GM19452 (cell line): ENCODE results near the gene SBDS.
A peak's percentile ranks its signal among the peaks of the same experiment; 100 is the strongest.
"Not testable (repeated sequence)": the region's sequence is repeated elsewhere in the genome, so short reads cannot be mapped to it uniquely, and the experiment has no call there.

Experiments used
- ATAC-seq: cut with Tn5 transposase; IDR thresholded peaks from one replicate; pipeline ENCODE4 v1.9.1; 2021; ENCODE audit not compliant: unreplicated experiment

SBDS gene

DNA sequence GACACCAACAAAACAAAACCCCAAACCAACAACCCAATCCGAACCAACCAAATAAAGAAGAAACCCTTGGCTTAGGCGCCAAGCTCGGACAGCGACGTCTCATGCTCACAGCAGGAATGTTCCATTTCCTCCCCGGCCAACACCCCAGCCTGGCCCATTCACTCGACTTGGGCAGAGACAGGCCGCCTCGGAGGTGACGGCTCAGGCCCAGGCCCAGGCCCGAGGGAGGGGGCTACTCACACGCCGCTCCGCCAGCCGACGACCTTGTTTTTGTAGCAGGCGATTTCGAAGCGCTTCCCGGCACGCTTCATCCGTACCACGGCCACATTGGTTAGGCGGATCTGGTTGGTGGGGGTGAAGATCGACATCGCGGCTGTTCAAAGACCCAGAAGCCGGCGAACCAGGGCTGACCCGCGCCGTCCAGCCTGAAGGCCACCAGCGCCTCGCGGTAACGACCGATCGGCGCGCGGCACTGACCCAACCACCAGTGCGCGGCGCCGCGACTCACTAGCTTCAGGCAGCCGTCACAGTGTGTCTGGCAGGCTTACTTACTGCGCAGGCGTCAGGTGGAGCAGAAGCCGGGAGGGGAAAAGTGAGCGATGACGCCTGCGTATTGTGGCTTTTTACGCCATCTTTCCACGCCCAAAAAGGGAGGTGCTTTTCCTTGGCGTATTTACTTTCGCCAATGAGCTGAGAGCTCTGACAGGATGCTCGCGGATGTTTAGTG, at the start of gene SBDS:
TSS of gene SBDS (minus strand) at position 537 of the 727 bp plus-strand sequence. CDS start at position 368, 169 bp downstream.
- peak; percentile 64 for ATAC-seq

DNA sequence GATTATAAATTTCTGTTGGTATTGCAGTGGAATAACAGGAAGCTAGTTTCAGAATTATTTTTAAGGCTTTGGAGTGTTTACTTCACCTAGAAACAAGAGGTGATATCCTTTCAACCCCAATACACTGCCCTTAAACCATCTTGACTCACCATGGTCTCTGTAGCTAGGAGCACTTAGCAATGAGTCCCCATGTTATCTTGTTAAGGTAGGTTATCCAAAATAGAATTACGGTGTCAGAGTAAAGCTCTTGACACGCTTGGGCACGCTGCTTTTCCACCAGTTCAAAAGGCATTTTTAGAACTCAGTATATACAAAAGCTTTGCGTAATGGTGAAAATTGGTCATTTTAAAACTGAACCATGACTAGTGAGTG, 48.2 kb upstream of the SBDS start:
- ATAC-seq: not testable (repeated sequence)

DNA sequence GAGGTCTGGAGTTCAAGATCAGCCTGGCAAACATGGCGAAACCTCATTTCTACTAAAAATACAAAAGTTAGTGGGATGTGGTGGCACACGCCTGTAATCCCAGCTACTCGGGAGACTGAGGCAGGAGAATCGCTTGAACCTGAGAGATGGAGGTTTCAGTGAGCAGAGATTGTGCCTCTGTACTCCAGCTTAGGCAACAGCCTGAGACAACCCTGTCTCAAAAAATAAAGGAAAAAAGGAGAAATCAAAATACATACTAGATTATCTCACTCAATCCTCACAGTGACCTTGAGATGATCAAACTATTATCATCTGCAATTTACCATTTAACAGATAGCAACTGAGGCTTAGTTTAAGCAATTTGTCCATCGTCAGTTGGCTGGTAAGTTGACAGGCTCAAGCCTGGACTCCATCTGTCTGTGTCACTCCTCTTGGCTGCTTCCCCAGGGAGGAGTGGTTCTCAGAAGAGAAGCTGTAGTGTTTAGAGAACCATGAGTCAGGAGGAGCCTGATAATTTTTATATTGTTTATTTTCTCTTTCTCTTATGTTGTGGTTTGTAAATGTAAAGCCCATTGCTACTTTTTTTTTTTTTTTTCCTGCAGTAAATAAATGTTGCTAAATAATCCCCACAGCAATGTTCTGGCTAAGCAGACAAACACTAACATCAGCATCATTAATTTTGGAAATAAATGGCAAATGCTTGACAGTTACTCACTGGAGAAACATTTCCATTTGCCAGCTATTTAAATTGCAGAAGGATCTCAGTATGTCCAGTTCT, 47.6 kb upstream of the SBDS start:
- not testable (repeated sequence) for ATAC-seq

DNA sequence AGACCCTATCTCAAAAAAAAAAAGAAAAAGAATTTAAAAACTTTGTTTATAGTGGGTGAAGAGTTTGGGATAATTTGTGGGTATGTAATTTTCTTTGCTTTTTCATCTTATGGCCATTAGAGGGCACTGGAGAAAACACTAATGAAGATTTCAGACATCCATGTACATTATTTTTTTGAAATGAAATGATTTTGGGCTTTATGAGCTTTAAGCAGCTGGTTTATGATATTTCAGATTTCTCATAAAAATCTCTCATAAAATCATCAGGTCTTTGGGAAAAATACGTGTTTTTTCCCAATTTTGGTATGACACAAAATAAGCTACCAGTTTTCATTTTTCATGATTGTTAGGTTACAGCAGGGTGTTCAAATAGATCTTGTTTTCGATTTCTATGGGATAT, 45.4 kb upstream of the SBDS start:
- not testable (repeated sequence) for ATAC-seq

DNA sequence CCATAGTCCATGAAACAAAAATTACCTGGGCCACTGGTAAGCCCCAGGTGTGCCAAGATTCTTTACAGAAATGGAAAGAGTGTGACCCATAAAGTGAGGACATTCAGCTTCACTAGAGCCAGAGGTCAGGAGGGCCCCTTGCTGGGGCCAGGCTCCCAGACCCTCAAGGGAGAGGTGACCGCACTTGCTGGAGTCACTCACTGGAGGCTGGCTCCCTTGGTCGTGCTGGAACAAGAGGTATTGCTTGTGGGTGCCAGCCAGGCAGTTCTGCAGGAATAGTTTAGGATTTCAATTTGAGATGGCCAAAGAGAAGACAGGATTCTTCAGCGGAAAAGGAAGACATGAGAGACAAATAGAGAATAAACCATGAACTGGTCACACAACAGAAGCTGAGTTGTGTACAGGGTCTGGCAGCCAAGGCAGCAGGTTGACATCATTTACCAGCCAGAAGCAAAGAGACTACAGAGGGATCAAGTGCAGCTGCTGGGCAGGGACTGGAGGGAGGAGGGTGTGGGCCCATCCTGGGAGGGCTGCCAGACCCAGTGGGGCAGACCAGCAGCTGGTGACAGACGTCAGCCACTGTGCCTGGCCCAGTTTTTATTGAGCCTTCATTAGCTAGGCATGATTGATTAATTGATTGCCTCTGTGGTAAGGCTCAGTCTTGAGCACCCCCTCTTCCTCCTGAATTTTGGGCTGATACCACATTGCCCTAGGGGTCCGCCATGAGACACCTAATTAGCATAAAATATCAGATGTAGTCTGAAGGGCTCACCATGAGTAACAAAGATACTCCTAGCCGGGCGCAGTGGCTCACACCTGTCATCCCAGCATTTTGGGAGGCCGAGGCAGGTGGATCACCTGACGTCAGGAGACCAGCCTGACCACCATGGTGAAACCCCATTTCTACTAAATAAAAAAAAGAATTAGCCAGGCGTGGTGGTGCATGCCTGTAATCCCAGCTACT, 41.3 kb upstream of the SBDS start:
- ATAC-seq: not testable (repeated sequence)

DNA sequence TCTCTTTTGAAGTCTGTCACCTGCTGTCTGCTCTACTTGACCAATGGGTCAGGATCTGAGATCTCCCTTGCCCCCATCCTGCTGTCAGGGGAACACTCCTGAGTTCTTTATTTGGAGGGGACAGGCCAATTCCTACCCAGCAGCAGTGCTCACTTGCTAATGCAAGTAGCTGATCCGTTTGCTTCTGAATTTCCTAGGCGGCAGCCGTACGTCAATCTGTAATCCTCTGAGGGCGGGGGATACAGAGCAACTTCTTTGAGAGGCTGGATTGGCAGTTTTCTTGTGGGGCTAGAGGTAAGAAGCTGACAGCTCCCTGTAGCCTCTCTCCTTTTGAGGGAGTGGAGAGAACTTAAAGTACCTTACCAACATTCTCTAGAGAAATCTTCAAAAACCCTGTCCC, 37.9 kb upstream of the SBDS start:
- no peak for ATAC-seq

DNA sequence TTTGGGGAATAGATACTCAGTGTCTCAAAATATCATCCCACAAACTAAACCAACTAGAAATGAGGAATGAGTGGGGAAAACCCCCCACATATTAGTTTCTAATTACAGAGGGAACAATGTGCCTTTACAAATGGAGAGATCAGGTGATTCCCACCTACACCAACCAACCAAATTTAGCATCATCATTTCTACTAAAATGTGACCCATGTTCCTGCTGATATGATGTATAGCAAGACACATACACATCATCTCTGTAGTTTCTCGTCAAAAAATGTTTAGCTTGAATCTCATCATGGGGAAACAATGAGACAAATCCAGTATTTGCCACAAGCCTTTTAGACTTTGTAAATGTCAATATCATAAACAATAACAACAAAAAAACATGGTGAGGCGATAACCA, 36.3 kb upstream of the SBDS start:
- ATAC-seq: not testable (repeated sequence)

DNA sequence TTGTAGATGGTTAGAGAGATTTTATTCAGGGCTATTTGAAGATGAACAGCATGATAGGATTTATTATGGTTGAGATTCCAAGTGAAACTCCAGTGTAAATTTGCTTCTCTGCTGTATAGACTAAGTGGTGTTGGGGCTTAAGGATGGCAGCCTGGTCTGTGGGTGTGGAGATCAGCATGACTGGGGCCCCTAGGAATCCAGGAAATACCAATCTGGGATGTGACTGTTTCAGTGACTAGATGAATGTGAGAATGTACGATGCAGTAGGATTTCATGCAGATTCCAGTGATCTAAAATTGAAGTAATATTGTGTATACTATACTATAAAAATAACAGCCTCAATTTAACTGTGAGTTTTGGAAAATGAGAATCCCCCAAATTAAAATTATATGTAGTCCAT, 30.1 kb upstream of the SBDS start:
- not testable (repeated sequence) for ATAC-seq

DNA sequence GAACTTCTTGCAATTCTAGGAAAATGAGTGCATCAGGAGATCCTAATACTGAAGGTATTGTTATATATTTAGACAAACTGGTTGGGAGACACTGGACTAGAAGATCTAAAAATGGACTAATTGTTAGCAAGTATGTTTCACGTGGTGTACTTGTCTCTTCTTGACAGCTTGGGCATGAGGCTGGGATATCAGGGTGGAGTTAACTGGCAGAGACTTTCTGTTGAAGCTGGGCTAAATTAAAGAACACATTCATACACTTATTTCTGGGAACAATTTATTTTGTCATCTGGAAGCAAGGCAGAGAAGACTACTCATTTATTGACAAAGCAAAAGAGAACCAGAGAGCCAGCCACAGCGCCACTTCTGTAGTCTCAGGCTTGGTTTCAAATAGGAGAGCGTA, 27.1 kb upstream of the SBDS start:
- no peak for ATAC-seq

DNA sequence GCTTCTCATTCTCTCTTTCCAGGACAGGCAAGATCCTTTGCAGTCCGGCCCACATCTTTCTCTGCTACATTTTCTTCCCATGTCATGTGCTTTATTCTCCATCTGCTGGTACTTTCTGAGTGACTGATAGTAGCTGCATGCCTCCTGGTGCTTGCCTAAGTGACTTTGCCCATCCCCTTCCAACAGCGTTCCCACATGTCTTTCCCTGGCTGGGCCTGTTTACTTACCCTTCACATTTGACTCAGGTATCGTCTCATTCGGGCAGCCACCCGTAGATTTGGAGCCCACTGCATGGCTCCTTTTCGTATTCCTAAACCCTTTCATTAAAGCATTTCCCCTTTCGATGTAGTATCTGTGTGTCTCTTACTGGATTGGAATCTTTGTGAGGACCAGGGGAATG, 25.9 kb upstream of the SBDS start:
- ATAC-seq: no peak

DNA sequence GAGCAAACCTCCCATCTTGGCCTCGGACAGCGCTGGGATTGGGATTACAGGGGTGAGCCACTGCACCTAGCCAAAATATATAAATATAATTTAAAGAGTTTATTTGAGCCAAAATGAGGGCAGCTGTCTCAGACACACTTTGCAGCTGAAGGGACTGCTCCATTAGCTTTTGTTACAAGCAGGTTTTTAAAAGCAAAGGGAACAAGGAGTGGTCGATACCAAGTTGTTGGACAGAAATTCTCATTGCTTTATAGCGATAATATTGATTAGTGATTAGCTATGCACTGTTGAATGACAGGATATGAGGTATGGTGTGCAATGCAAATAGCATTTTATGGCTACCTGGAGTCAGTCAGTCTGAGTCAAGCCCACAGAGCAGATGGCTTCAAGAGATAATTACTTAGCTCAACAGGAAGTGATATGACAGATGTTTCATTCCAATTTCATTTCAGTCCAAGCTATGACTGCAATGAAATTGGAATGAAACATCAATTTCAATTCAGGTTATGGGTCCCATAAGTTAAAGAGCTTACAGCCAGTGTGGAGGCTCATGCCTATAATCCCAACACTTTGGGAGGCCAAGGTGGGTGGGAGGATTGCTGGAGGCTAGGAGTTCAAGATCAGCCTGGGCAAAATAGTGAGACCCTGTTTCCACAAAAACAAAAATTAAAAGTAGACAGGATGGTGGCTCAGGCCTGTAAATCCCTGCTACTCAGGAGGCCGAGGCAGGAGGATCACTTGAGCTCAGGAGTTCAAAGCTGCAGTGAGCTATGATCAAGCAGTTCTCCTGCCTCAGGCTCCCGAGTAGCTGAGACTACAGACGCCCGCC, 24.4 kb upstream of the SBDS start:
- ATAC-seq: no peak

DNA sequence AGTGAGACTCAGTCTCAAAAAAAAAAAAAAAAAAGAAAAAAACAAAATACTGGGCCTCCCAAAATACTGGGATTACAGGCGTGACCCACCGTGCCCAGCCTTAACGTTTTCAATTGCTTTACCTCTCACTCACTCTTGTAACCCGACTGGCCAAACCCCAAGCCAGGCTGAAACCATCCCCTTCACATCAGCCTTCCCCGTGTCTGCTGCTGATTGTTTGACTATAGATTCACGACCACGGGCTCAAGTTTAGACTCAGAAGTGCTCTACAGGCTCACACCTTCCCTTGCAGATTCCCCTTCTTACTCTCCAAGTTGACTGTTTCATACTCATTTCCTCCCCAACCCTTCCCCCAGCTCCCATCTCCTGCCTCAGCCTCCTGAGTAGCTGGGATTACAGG, 23.6 kb upstream of the SBDS start:
- ATAC-seq: no peak

DNA sequence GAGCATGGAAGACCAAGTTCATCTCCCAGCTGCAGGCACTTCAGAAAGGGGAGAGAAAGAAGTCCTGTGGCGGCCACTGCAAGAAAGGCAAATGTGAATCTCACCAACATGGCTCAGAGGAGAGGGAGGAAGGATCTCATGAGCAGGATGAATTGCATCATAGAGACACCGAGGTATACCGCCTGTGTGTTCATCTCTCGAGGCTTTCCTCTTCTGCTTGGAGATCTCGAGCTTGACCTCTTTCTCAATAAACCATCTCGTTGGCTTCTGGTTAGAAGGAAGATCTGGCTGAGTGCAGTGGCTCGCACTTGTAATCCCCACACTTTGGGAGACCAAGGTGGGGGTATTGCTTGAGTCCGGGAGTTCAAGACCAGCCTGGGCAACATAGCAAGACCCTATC, 22.6 kb upstream of the SBDS start:
- ATAC-seq: not testable (repeated sequence)

DNA sequence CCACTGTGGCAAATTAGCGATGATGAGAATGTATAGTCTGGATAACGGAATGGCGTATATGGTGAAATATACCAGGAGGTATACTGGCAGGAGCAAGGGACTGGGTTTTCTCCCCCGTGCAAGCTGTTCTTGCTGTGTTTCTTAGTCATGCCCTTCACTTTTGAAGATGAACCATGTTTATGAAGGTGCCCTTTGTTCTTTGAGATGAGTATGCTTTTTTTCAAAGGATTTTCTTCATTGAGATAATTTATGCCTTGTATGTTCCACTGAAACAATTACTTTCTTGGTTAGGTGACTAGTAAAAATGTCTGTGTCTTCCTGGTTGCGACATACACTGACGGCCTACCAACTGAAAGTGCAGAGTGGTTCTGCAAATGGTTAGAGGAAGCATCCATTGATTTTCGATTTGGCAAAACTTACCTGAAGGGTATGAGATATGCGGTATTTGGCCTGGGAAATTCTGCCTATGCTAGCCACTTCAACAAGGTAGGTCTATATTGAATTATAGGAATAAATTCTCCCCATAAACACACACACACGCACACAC, 18.8 kb upstream of the SBDS start:
- not testable (repeated sequence) for ATAC-seq

DNA sequence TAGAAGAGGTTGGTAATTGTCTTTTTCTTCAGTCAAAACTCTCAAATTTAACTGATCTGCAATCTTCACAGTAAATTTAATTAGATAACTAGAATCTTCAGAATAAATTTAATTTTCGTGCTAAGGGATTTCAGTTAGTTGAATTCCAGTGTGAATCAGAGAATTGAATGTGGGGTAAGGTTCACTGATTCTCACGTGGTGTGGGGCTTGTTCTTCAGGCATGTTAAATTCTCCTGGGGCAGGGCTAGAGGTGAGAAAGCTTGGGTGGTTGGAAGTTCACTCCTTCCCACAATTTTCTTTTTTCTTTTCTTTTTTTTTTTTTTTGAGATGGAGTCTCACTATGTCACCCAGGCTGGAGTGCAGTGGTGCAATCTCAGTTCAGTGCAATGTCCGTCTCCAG, 14.3 kb upstream of the SBDS start:
- not testable (repeated sequence) for ATAC-seq

DNA sequence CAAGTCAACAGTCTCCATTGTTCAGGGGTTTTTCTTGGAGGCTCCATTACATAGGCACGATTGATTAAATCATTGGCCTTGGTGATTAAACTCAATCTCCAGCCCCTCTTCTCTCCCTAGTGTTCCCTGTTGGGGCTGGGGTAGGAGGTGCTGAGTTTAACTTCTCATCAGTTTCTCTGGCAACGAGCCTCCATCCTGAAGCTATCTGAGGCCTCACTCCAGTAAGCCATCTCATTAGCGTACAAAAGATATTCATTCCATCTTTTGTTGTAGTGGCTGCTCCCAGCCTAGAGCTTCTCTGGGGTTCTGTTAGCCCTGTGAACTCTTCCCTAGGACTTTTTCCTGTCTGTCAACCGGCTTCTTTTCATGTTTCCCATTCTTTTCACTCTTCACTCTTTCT, 12.9 kb upstream of the SBDS start:
- no peak for ATAC-seq

DNA sequence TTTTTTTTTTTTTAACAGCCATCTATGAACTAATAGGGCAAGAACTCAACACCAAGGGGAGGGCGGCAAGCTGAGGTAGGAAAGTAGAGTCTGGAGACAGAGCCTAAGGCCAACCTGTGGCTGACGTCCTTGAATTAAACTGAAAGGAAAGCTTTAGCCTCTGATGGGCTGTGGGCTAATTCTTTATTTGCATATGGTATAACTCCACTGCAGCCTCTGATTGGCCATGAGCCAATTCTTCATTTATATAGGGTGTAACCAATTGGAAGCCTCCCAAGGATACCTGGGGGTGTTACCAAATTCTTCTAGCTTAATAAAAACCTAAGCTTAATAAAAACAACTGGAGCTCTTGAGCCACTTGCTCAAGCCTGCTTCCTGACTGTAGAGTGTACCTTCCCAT, 11.6 kb upstream of the SBDS start:
- no peak for ATAC-seq

DNA sequence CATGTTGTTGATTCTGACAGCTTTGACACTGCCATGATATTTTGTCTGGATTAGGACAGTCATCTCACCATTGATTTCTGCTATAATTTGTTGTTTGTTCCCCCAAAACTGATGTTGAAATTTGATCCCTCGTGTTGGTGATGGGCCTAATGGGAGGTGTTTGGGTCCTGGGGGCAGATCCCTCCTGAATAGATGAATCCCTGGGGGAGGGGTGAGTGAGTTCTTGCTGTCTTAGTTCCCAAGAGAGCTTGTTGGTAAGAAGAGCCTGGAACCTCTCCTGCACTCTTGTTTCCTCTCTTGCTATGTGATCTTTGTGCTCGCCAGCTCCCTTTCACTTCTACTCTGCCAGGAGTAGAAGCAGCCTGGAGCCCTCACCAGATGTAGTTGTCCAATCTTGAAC, 8.8 kb upstream of the SBDS start:
- ATAC-seq: not testable (repeated sequence)

DNA sequence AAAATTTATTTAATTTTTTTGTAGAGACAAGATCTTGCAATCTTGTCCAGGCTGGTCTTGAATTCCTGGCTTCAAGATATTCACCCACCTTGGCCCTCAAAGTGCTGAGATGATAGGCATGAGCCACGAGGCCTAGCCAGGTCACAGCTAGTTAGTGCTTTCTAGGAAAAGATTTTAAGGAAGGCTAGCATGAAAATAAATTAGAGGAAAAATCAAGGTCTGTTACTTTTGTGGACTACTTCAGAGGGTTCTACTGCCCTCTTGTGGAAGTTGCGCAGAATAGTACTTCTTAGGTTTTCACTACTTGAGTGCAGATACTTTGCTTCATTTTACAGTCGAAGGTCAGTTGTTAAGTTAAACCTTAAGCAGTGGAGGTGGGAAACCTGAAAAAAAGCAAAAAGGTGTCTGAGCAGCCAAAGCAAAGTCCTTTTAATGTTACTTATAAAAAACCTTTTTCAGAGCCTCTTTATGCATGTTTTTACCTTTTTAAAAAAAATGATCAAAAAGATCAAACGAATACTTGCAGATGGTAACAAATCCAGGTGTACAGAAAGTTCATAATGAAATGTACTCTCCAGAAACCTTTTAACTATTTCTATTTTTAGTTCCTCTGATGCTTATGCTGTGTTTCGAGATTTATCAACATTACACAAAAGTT, 5.3 kb upstream of the SBDS start:
- not testable (repeated sequence) for ATAC-seq
